ENCODE results near the gene SERP1.

SERP1 gene

DNA sequence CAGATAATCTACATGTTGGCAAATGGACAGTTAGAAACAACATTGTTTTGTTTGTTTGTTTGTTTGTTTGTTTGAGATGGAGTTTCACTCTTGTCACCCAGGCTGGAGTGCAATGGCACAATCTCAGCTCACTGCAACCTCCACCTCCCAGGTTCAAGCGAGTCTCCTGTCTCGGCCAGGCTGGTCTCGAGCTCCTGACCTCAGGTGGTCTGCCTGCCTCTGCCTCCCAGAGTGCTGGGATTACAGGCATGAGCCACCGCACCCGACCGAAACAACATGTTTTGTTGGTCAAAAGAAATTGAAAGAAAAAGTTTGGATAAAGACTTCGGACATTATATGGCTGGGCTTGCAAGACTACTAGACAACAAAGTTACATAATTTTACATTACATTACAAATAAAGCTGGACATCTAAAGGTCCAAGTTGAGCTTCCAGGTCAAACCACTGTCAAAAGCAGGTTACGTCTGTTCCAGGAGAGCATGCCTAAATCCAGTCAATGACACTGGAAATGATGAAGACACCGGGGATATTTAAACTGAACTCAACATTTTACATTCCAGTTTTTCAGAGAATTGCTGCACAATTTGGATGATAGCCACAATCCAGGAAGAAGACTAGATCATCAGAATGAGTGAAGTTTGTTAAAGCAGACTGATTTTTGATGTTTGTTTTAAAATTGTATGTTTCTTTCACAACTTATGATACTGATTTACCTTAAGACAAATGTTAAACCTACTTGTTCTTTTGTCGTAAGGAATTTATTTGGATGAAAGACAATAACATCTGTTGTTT, 18.6 kb downstream of the SERP1 start:
- DNase-seq: no peak
- 88% methylated on average over 8 of the region's 10 CpGs for WGBS (ENCODE audit: insufficient coverage)
- Histone ChIP-seq H3K27me3 (replicated peaks in 2 of 5; ENCODE audit: control insufficient read depth in 4 of 5, insufficient read depth in 5 of 5, low read length in 4 of 5) (no peaks in the 10 kb centered on the region), H3K9me3 (ENCODE audit: control extremely low read depth in 1 of 5, control insufficient read depth in 4 of 5, insufficient read depth in 2 of 5, low read depth in 1 of 5, low read length in 4 of 5) (no peaks in the 10 kb centered on the region), H3K36me3 (ENCODE audit: control insufficient read depth in 4 of 4, insufficient read depth in 4 of 4, low read length in 3 of 4) (no peaks in the 10 kb centered on the region), H3K27ac (ENCODE audit: insufficient read depth in 1 of 2, low read depth in 1 of 2, low read length in 2 of 2, poor library complexity in 1 of 2, severe bottlenecking in 2 of 2) (no peak overlapping the region), H3K4me1 (ENCODE audit: control extremely low read depth in 1 of 4, control insufficient read depth in 4 of 4, insufficient read depth in 4 of 4, low read length in 3 of 4) (no peaks in the 10 kb centered on the region), H3K4me3 (ENCODE audit: control insufficient read depth in 1 of 7, extremely low read depth in 1 of 7, insufficient read depth in 4 of 7, low read depth in 2 of 7, low read length in 6 of 7) (no peak overlapping the region)
- ChIA-PET CTCF (interaction anchor here (0.8 to 2.0 kb wide), 8 partner anchors 10 to 337 kb away, joined by 3 to 7 read pairs (median 3); no protein-coding TSS in a partner anchor), POLR2A (no interaction called here)

DNA sequence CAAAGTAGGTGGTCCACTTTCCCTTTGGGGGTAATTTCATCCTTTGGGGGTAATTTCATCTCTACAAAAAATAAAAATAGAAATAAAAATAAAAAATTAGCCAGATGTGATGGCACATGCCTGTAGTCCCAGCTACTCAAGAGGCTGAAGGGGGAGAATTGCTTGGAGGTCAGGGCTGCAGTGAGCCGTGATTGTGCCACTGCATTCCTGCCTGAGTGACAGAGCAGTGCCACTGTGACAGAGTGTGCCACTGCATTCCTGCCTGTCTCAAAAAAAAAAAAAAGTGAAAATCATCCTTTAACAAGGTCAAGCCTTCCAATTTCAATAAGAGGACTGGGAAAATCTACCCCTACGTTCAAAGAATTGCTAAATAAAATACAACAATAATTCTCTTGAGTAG, 22.8 kb downstream of the SERP1 start:
- ChIA-PET POLR2A (interaction anchor here (0.7 kb wide), 1 partner anchor 264 kb away, joined by 4 read pairs; no protein-coding TSS in a partner anchor), CTCF (interaction anchor here (0.6 to 1.1 kb wide), 3 partner anchors 8 to 241 kb away, joined by 3 to 5 read pairs (median 3); no protein-coding TSS in a partner anchor)
- 100% methylated on average over 1 of the region's 2 CpGs for WGBS (ENCODE audit: insufficient coverage)
- H3K9me3 ChIP-seq (ENCODE audit: control extremely low read depth in 1 of 5, control insufficient read depth in 4 of 5, insufficient read depth in 2 of 5, low read depth in 1 of 5, low read length in 4 of 5): no peaks in the 10 kb centered on the region
- no peak overlapping the region for H3K27ac ChIP-seq (ENCODE audit: insufficient read depth in 1 of 2, low read depth in 1 of 2, low read length in 2 of 2, poor library complexity in 1 of 2, severe bottlenecking in 2 of 2)
- H3K36me3 ChIP-seq (ENCODE audit: control insufficient read depth in 4 of 4, insufficient read depth in 4 of 4, low read length in 3 of 4): no peaks in the 10 kb centered on the region
- DNase-seq: no peak
- no peaks in the 10 kb centered on the region for H3K4me1 ChIP-seq (ENCODE audit: control extremely low read depth in 1 of 4, control insufficient read depth in 4 of 4, insufficient read depth in 4 of 4, low read length in 3 of 4)
- H3K4me3 ChIP-seq (ENCODE audit: control insufficient read depth in 1 of 7, extremely low read depth in 1 of 7, insufficient read depth in 4 of 7, low read depth in 2 of 7, low read length in 6 of 7): no peak overlapping the region
- no peaks in the 10 kb centered on the region for H3K27me3 ChIP-seq (replicated peaks in 2 of 5; ENCODE audit: control insufficient read depth in 4 of 5, insufficient read depth in 5 of 5, low read length in 4 of 5)

DNA sequence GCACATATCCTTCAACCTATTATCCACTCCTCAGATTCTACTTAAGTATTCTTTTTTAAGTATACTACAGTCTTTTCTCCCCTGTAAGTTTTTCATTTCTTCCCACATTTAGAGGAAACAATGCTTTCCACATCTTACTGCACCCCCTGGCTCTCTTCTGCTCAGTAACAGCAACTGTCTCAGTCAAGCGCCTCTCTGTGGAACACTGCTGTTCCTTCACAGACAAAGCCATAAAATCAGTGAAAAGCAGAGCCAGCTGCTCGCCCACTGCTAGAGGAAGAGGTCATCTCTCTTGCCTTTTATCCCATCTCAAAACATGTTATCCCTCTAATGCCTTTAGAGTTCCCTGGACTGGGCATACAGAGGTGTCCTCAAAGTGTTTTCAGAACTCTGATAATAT, 24.8 kb downstream of the SERP1 start:
- Histone ChIP-seq H3K4me3 (ENCODE audit: control insufficient read depth in 1 of 7, extremely low read depth in 1 of 7, insufficient read depth in 4 of 7, low read depth in 2 of 7, low read length in 6 of 7) (no peak overlapping the region), H3K9me3 (ENCODE audit: control extremely low read depth in 1 of 5, control insufficient read depth in 4 of 5, insufficient read depth in 2 of 5, low read depth in 1 of 5, low read length in 4 of 5) (no peaks in the 10 kb centered on the region), H3K27ac (ENCODE audit: insufficient read depth in 1 of 2, low read depth in 1 of 2, low read length in 2 of 2, poor library complexity in 1 of 2, severe bottlenecking in 2 of 2) (no peak overlapping the region), H3K27me3 (replicated peaks in 2 of 5; ENCODE audit: control insufficient read depth in 4 of 5, insufficient read depth in 5 of 5, low read length in 4 of 5) (no peaks in the 10 kb centered on the region), H3K36me3 (ENCODE audit: control insufficient read depth in 4 of 4, insufficient read depth in 4 of 4, low read length in 3 of 4) (no peaks in the 10 kb centered on the region), H3K4me1 (ENCODE audit: control extremely low read depth in 1 of 4, control insufficient read depth in 4 of 4, insufficient read depth in 4 of 4, low read length in 3 of 4) (no peaks in the 10 kb centered on the region)
- DNase-seq: no peak
- 96% methylated on average over 2 of the region's 2 CpGs for WGBS (ENCODE audit: insufficient coverage)
- ChIA-PET CTCF (interaction anchor here (1.6 kb wide), 1 partner anchor 163 kb away, joined by 3 read pairs; no protein-coding TSS in a partner anchor), POLR2A (interaction anchor here (0.9 kb wide), 1 partner anchor 217 kb away, joined by 3 read pairs; no protein-coding TSS in a partner anchor)

DNA sequence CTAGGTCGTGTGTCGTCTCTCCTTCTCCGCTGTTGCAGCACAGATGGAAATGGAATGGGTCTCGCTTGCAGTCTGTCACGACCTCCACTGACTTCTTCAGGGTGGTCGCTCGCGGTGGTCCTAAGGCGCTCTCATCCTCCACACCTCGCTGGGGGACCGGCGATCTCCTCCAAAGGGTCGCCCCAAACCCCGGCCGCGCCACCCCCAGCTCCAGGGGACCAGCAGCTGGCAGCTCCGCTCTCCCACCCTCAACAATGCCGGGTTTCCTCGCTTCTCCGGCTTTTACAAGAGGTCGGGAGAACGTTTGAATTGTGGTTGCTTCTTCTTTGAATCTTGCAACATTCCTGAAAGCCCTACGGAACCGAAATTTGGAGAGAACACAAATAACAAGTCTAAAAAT, 25.9 kb downstream of the SERP1 start:
- ChIA-PET CTCF (no interaction called here), POLR2A (no interaction called here)
- WGBS (ENCODE audit: insufficient coverage): 86% methylated on average over 21 of the region's 24 CpGs
- Histone ChIP-seq H3K36me3 (ENCODE audit: control insufficient read depth in 4 of 4, insufficient read depth in 4 of 4, low read length in 3 of 4) (no peaks in the 10 kb centered on the region), H3K27ac (ENCODE audit: insufficient read depth in 1 of 2, low read depth in 1 of 2, low read length in 2 of 2, poor library complexity in 1 of 2, severe bottlenecking in 2 of 2) (no peak overlapping the region), H3K27me3 (replicated peaks in 2 of 5; ENCODE audit: control insufficient read depth in 4 of 5, insufficient read depth in 5 of 5, low read length in 4 of 5) (no peaks in the 10 kb centered on the region), H3K4me1 (ENCODE audit: control extremely low read depth in 1 of 4, control insufficient read depth in 4 of 4, insufficient read depth in 4 of 4, low read length in 3 of 4) (no peaks in the 10 kb centered on the region), H3K4me3 (ENCODE audit: control insufficient read depth in 1 of 7, extremely low read depth in 1 of 7, insufficient read depth in 4 of 7, low read depth in 2 of 7, low read length in 6 of 7) (no peak overlapping the region), H3K9me3 (ENCODE audit: control extremely low read depth in 1 of 5, control insufficient read depth in 4 of 5, insufficient read depth in 2 of 5, low read depth in 1 of 5, low read length in 4 of 5) (no peaks in the 10 kb centered on the region)
- no peak for DNase-seq

DNA sequence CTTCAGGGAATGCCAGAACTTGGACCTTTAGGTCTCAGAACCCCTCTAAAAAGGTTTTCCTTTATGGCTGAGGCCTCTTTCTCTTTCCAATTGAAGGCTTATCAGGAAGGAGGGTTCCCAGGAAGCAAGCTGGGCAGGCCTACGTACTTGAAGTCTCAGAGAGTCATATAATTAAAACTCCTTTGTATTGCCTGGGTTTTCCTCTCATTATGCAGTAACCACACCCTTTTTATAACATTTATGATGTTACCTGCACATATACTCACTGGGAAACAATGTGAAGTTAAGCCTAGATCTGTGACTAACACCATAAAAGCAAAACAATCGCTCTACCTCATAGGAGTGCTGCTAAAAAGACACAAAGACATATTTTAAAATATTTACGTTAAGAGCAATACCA, 27.3 kb downstream of the SERP1 start:
- POLR2A ChIA-PET: no interaction called here
- H3K4me3 ChIP-seq (ENCODE audit: control insufficient read depth in 1 of 7, extremely low read depth in 1 of 7, insufficient read depth in 4 of 7, low read depth in 2 of 7, low read length in 6 of 7): no peak overlapping the region
- DNase-seq: no peak
- CTCF ChIA-PET: no interaction called here
- no peaks in the 10 kb centered on the region for H3K27me3 ChIP-seq (replicated peaks in 2 of 5; ENCODE audit: control insufficient read depth in 4 of 5, insufficient read depth in 5 of 5, low read length in 4 of 5)
- no peak overlapping the region for H3K27ac ChIP-seq (ENCODE audit: insufficient read depth in 1 of 2, low read depth in 1 of 2, low read length in 2 of 2, poor library complexity in 1 of 2, severe bottlenecking in 2 of 2)
- no peaks in the 10 kb centered on the region for H3K4me1 ChIP-seq (ENCODE audit: control extremely low read depth in 1 of 4, control insufficient read depth in 4 of 4, insufficient read depth in 4 of 4, low read length in 3 of 4)
- 100% methylated on average over 1 of the region's 3 CpGs for WGBS (ENCODE audit: insufficient coverage)
- H3K36me3 ChIP-seq (ENCODE audit: control insufficient read depth in 4 of 4, insufficient read depth in 4 of 4, low read length in 3 of 4): no peaks in the 10 kb centered on the region
- no peaks in the 10 kb centered on the region for H3K9me3 ChIP-seq (ENCODE audit: control extremely low read depth in 1 of 5, control insufficient read depth in 4 of 5, insufficient read depth in 2 of 5, low read depth in 1 of 5, low read length in 4 of 5)

DNA sequence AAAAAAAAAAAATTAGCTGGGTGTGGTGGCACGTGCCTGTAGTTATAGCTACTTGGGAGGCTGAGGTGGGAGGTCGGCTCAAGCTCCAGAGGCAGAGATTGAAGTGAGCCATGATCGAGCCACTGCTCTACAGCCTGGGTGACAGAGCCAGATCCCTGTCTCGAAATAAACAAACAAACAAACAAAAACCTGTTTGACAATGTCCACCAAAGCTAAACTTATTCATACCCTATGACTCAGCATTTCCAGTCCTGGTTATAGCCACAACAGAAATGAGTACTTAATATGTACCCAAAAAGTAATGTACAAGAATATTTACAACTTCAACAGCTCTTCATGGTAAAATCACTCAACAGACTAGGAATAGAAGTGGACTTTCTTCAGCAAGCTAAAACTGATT, 31.1 kb downstream of the SERP1 start:
- Histone ChIP-seq H3K36me3 (ENCODE audit: control insufficient read depth in 4 of 4, insufficient read depth in 4 of 4, low read length in 3 of 4) (no peaks in the 10 kb centered on the region), H3K4me3 (ENCODE audit: control insufficient read depth in 1 of 7, extremely low read depth in 1 of 7, insufficient read depth in 4 of 7, low read depth in 2 of 7, low read length in 6 of 7) (no peak overlapping the region), H3K27ac (ENCODE audit: insufficient read depth in 1 of 2, low read depth in 1 of 2, low read length in 2 of 2, poor library complexity in 1 of 2, severe bottlenecking in 2 of 2) (no peak overlapping the region), H3K9me3 (ENCODE audit: control extremely low read depth in 1 of 5, control insufficient read depth in 4 of 5, insufficient read depth in 2 of 5, low read depth in 1 of 5, low read length in 4 of 5) (no peaks in the 10 kb centered on the region), H3K27me3 (replicated peaks in 2 of 5; ENCODE audit: control insufficient read depth in 4 of 5, insufficient read depth in 5 of 5, low read length in 4 of 5) (no peaks in the 10 kb centered on the region), H3K4me1 (ENCODE audit: control extremely low read depth in 1 of 4, control insufficient read depth in 4 of 4, insufficient read depth in 4 of 4, low read length in 3 of 4) (no peaks in the 10 kb centered on the region)
- peak in 1 of 3 donors; percentile 25 for DNase-seq
- WGBS (ENCODE audit: insufficient coverage): 50% methylated on average over 2 of the region's 4 CpGs
- ChIA-PET CTCF (interaction anchor here (0.6 to 1.3 kb wide), 2 partner anchors 287 to 295 kb away, joined by 3 read pairs; no protein-coding TSS in a partner anchor), POLR2A (no interaction called here)

DNA sequence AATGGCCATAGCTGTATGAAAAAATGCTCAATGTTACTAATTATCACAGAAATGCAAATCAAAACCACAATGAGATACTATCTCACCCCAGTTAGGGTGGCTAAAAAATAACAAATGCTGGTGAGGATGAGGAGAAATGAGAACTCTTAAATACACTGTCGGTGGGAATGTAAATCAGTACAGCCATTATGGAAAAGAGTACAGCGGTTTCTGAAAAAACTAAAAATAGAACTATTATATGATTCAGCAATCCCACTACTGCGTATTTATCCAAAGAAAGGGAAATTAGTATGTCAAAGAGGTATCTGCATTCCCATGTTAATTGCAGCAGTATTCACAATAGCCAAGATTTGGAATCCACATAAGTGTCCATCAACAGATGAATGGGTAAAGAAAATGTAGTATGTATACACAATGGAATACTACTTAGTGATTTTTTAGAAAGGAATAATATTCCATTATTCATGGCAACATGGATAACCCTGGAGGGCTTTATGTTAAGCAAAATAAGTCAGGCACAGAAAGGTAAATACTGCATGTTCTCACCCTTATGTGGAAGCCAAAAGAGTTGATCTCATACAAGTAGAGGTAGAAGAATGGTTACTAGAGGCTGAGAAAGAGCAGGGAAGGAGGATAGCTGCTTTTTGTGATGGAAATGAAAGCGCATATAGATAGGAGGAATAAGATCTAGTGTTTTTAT, 35.0 kb downstream of the SERP1 start:
- Histone ChIP-seq H3K27me3 (replicated peaks in 2 of 5; ENCODE audit: control insufficient read depth in 4 of 5, insufficient read depth in 5 of 5, low read length in 4 of 5) (no peaks in the 10 kb centered on the region), H3K9me3 (ENCODE audit: control extremely low read depth in 1 of 5, control insufficient read depth in 4 of 5, insufficient read depth in 2 of 5, low read depth in 1 of 5, low read length in 4 of 5) (peaks cover 0 to 2% (median 0%) of the 10 kb centered on the region in 5 experiments), H3K4me3 (ENCODE audit: control insufficient read depth in 1 of 7, extremely low read depth in 1 of 7, insufficient read depth in 4 of 7, low read depth in 2 of 7, low read length in 6 of 7) (no peak overlapping the region), H3K27ac (ENCODE audit: insufficient read depth in 1 of 2, low read depth in 1 of 2, low read length in 2 of 2, poor library complexity in 1 of 2, severe bottlenecking in 2 of 2) (no peak overlapping the region), H3K4me1 (ENCODE audit: control extremely low read depth in 1 of 4, control insufficient read depth in 4 of 4, insufficient read depth in 4 of 4, low read length in 3 of 4) (no peaks in the 10 kb centered on the region), H3K36me3 (ENCODE audit: control insufficient read depth in 4 of 4, insufficient read depth in 4 of 4, low read length in 3 of 4) (no peaks in the 10 kb centered on the region)
- ChIA-PET CTCF (no interaction called here), POLR2A (no interaction called here)
- DNase-seq: no peak
- WGBS (ENCODE audit: insufficient coverage): no CpG with 5 or more reads among the region's 4 CpGs

All from common myeloid progenitor, CD34-positive (primary cell).